SW480 (cell line): ENCODE data around the gene PLEK2.

ENCODE experiments used
- DNase-seq: peaks from one replicate; pipeline ENCODE4 v3.0.0-alpha.2; 2016; ENCODE audit warnings: low spot score

Gene PLEK2

DNA sequence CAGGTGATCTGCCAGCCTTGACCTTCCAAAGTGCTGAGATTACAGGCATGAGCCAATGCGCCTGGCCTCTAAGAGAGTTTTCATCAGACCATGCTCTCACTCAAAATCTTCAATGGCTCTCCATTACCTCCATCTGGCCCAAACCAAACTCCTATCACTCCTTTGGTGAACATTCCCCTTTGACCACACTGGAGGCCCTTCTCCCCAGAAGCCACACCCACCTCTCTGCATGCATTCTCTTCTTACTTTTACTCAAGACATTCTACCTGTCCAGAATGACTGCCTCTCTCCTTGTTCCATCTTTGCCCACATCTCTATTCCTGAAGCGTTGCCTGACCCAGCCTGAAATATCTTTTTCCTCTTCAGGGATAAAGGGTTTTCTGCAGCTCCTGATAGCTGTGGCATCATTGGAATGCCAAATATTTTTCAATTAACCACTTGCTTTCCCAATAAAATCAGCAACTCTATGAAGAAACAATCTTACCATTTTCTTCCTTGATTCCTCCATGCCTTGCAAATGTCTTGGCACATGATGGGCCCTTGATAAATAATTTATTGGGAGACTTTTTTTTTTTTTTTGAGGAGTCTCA, 15.5 kb downstream of the PLEK2 start:
- DNase-seq: no peak

DNA sequence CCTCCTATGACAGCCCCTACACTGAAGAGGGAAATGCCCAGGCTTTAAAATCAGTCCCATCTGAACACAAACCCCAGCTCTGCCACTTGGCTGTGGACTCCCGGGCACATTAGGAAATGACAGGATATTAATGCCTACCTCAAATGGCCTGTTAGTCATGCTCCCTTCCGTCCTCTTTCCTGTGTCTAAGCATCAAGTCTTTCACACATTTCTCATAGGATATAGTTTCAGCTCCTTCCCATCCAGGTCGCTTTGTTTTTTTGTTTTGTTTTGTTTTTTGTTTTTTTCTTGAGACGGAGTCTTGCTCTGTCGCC, 16.1 kb downstream of the PLEK2 start:
- DNase-seq: no peak

DNA sequence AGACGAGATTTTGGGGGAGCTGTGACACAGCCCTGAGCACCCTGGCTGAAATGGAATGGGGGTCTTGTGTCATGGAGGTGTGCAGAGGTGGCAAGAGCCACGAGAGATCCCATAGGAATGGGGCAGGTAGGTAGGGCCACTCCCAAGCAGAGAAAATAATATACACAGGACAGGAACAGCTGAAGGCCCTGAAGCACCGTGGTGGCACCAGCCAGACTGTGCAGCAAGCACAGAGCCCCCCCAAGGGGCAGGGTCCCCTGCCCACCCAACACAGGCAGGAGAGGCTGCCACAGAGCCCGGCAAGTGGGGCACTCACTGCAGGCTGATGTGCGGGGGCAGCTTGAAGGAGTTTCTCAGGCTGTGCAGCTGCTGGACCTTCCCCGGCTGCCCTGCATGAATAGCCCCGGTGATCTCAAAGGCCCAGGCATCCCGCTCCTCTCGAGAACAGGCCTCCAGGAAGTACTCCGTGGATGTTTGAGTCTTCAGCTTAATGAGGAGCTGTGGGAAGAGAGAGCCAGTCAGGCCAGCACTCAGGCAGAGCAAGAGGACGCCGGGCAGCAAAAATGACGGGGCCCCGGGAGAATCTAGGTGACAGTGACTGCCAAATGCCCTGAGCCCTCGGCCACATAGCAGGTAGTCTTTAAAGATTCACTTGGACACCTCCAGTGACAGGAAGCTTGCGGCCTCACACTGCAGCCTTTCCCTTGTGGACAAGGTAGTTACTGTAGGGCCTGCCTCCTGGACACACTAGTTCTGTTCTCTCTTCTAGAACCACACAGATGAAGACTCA, 16.7 kb downstream of the PLEK2 start:
- no peak for DNase-seq

DNA sequence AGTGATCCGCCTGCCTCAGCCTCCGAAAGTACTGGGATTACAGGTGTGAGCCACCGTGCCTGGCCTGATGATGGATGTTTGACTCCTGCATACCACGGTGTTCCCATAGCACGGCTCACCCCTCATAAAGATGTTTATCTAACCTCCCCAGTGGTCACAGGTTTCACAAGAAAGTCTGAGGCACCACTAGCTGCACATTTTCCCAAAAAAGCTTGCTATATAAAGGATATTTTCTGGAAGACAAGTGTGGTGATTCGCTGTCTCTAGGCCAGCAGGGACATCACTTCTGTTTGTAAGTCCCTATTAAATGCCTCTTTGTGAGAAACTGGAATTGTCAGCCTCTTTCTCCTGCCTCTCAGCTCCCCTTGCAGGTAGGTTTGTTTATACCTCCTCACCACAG, 18.3 kb downstream of the PLEK2 start:
- DNase-seq: no peak

DNA sequence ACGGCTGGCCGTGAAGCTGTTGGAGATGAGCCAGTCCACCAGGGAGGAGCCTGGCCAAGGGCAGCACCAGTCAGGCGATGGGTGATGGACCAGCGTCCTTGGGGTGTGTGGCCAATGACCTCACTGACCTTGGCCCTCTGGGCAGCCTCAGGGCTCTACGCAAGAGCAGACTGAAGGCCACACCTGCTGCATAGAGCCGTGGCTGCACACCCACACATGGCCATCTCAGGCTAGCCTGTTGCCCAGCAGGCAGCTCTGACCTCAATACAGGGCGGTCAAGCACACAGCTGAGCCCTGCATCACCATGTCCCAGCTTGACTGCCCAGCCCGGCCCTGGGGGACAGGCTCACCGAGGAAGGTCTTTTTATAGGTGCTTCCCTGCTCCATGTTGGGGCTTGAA, 19.2 kb downstream of the PLEK2 start:
- no peak for DNase-seq

DNA sequence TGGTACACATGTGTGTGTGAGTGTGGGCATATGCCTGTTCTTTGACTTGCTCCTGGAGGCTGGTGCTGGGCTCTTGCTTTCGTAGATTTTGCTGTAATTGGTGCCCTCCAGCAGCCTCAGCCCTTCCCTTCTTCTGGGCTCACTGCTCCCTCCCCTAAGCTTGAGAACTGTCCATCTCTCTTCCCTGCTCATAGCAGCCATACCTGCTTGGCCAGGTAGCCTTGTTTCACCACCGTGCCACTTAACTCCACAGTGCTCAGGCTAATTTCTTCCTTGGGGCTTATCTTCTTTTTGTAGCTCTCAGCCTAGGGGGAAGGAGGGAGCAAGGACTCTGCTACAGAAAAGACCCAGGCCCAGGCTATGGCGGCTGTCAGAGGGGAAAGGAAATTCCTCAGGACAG, 19.8 kb downstream of the PLEK2 start:
- no peak for DNase-seq

DNA sequence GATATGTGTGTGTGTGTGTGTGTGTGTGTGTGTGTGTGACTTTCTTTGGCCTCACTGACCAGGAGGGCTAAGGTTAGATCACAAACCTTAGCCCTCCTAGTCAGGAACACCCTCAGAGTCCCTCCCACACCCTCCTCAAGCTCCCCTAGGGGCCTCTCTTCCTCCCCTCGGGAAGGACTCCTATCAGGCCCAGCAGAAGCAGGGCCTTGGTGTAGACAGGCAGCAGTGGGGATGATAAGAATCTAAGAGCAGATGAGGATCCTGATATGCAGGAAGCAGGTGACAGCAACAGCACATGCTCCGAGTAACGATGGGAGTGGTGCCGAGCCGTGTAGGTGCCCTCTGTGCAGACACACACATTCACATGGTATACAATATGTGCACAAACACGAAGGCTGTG, 20.7 kb downstream of the PLEK2 start:
- DNase-seq: no peak

DNA sequence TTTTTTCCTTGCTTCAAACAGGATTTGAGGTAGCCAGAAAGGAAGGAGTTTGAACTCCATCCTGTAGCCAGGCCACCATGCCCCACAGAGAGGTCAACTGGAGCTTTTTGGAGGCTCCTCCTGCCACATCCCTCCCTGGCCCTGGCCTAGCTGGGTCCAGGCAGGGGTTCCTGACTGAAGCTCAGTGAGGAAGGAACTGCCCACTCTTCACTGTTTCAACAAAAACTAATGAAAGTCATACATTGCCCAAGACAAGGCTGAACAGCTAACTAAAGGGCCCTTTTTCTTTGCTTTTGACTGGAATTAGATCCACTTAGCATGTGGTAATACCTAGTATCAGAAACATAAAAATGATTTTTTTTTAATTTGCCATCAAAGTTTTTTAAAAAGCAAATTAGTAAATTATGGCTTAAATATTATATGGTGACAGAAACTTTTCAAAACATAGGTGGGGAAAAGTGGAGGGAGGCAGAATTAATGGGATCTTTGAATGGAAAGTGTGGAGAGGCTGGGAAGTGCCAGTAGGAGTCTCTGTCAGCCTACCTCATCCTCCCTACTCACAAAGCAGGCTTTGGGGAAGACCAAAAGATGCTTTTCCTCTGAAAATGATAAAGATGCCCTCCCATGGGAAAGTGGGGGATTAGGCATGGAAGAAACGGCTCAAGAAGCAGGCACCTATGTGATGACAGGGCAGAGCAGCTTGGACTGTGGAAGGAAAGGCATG, 22.0 kb downstream of the PLEK2 start:
- no peak for DNase-seq

DNA sequence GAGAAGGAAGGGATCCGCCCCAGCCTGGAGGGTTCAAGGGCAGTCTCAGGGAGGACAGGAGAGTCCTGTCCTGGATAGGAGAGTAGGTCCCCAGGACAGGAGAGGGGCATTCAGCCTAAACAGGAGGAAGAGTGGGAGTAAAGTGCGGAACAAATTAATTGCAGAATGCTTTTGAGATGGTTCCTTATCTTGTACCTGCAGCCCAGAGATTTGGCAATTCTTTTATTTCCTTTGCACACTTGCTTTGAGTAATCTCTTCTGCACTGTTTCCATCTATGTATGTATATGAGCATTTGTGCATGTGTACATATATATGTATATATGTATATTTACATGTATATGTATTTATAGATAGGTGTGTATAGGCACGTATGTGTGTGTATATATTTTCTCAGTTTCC, 22.7 kb downstream of the PLEK2 start:
- DNase-seq: no peak

DNA sequence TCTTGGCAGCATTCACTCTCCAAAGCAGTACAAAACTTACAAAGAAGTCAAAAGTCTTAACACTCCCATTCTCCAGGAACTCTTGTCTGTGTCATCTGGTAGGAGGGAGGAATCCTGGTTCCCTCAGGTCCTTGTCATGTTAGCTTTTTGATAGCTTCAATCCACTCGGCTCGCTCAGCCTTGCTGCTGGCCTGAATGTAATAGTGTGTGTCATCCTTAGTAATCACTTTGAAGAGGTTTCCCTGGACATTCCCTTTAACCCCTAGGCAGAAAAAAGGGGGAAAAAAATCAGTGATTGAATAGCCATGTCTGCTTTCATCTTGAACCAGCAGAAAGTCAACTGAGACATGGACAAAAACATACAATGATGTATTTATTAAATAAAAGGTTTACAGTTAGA, 24.8 kb downstream of the PLEK2 start:
- DNase-seq: peak; percentile 18

DNA sequence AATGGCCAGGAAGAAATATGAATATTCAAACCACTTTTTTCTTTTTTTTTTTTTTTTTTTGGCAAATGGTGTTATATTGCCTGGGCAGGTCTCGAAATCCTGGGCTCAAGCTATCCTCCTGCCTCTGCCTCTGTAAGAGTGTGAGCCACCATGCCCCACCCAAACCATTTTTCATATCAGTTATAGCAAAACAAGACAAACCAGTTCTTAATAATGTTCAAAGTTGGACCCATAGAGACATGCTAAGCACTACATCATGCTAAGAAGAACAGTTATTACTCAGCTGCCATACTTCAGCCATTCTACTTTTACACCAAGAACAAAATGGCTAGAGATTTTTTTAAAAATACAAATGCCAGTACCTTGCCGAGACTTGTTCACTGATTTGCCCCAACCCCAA, 26.3 kb downstream of the PLEK2 start:
- no peak for DNase-seq

DNA sequence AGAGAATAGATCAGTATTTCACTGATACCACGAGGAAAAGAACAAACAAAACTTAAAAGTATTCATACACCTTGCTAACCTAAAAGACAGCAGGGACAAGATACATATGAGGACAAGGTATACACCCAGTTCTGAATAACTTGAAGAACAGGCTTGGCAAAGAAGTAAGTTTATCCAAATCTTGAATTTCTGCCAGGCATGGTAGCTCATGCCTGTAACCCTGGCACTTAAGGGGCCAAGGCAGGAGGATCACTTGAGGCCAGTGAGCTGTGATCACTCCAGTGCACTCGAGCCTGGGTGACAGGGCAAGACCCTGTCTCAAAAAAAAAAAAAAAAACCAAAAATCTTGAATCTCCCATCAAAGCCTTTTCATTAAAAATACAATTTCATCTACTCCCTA, 26.8 kb downstream of the PLEK2 start:
- no peak for DNase-seq

DNA sequence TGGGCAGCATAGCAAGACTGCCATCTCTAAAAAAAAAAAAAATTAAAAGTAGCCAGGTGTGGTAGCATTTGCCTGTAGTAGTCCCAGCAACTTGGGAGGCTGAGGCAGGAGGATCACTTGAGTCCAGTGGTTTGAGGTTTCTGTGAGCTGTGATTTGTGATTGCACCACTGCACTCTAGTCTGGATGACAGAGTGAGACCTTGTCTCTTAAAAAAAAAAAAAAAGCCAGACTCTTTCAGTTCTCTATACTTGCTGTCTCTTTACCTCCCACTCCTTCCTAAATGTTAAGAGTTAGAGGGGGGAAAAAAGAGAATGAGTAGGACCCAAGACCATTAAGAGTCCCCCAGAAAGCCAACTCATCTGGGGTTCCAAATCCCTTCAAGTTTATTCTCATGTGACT, 34.0 kb downstream of the PLEK2 start:
- DNase-seq: no peak

DNA sequence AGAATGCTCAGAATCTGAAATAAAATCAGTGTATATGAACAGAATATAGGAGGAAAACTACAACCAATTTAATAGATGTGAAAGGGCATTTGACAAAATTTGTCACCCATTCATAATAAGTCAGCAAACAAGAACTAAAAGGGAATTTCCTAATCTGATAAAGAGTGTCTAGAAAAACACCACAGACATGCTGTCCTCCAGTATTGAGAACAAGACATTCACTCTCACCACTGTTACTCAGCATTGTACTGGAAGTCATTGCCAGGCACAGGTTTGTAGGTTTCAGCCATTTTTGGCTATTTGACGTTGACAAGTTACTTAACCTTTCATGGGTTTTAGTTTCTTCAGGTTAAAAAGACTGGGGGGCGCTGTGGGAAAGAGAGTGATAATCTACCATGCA, 38.6 kb downstream of the PLEK2 start:
- DNase-seq: no peak

DNA sequence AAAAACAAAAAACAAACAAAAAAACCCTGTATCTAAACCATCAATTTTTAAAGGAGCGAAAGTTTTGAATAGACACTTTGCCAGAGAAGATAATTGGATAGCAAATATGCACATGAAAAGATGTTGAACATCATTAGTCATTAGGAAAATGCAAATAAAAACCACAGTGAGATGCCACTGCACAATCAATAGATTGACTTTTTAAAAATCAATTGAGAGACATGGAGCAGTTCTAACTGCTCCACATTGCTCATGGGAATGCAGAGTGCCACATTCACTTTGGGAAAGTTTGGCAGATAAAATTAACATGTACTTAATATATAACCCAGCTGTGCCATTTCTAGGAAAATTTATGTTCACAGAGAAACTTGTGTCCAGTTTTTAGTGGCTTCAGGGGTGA, 39.1 kb downstream of the PLEK2 start:
- no peak for DNase-seq

DNA sequence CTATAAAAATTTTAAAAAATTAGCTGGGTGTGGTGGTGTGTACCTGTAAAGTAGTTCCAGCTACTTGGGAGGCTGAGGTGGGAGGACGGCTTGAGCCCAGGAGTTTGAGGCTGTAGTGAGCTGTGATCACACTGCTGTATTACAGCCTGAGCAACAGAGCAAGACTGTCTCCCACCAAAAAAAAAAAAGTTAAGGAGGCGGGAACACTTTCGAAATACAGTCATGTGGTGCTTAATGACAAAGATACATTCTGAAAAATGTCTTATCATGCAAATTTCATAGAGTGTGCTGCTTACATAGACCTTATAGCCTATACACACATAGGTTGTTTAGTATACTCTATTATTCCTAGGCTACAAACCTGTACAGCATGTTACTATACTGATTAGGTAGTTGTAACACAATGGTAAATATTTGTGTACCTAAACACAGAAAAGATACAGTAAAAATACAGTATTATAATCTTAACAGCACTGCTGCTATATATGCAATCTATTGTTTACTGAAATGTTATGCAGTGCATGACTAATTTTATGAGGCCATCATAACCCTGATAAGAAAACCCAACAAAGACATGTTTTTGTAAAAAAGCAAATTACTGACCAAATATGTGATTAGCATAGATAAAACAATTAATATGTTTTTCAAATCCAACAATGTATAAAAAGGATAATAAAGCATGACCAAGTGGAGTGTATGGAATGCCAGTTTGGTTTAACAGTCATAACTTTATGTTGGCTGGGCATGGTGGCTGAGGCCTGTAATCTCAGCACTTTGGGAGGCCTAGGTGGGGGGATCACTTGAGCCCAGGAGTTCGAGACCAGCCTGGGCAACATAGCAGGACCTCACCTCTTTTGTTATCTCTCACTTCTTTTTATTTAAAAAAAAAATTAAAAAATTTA, 40.5 kb downstream of the PLEK2 start:
- no peak for DNase-seq

DNA sequence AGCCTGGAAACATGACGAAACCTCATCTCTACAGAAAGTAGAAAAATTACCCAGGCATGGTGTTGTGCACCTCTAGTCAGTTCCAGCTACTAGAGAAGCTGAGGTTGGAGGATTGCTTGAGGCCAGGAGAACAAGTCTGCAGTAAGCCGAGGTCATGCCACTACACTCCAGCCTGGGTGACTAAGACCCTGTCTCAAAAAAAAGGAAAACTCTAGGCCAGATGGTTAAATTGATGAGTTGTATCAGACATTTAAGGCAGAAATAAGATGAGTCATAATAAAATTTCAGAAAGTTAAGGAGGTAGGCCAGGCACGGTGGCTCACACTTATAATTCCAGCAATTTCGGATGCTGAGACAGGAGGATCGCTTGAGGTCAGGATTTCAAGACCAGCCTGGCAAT, 41.1 kb downstream of the PLEK2 start:
- no peak for DNase-seq

DNA sequence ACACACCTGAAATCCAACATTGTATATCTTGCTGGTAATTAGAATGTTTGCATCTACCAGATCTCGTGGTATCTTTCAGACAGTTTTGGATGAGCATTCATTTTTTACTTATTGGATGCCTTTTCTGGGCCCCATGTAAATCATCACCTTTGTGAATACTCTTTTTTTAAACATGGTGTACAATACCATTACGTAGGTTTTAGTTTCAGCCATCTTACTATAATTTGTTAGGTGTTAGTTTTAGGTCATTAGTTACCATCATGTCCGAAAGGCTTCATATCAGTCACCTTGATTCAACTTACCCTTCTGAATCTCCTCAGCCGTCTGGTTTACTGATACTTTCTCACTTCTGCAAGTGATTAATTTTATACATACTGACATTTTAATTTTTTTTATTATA, 46.5 kb downstream of the PLEK2 start:
- DNase-seq: no peak

DNA sequence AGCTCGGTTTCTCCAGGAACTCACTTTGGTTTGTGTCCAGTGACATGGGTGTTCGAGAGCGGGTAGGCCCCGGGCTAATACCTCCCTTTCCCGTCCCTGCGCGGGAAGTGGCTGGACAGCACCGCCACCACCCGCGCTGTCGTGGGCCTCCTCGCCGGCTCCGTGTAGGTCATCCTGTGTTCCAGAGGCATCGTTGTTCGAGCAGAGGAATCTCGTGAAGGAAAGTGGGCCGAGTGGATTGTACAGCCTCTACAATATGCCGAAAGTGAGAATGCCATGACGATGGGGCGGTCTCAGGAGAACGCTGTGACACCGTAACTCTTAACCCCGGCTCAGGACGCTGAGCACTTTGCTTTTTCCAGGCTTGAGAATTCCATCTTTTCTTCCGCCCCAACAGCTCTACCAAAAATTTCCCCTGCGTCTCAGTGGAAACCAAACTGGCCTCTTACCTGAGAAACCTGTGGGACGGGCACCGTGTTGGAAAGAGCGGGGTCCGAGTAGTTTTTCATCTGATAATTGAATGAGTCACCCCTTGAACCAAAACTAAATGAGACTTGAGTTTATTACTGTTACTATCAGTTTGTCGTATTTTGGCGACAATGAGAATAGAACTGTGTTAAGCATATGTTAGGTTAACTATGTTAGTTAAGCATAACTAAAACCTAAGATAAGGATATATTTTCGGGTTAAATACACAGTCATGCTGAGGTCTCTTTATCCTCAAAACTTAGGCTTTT, 51.3 kb downstream of the PLEK2 start:
- DNase-seq: no peak

DNA sequence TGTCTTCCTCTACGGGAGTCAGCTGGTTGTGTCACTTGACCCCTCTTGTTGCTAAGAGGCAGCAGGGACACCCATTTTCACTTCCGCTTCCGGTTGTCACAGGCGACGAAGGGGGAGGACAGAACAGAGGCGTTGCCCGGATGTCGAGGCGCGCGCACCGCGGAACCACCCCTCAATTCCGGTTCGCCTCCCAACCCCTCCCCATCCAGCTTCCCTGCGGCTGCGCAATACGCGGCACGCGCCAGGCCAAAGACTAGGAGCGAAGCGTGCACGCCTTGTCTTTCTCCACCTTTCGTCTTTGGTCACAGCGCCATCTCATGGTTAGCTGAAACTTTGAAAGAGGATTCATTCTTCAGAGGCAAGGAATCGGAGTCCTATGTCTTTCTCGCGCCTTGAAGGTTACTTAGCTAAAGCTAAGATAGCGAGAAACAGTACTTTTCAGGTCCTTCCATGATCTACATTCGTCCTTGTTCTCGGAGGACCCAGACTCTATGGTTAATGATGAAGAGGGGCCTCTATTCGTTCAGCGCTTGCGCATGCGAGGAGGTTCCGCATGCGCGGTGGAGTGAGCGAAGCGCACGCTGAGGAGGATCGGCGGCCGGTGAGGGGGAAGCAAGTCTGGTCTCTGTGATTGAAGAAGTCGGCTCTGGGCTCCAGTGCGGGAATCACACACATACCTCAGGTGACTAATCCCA, 52.0 kb downstream of the PLEK2 start, which contains the start of the genes ATP6V1D and EIF2S1:
Gene ATP6V1D, minus strand, starts transcription at position 30 of the 695 bp plus-strand sequence. CDS start 106 bp downstream, outside the sequence.
Gene EIF2S1, plus strand, starts transcription at position 554 of the 695 bp plus-strand sequence. CDS start 4,440 bp downstream, outside the sequence.
- peak; percentile 100 for DNase-seq
